Keratinocyte (primary cell): ENCODE results near the gene NCOA3.

Experiments used
- EZH2 ChIP-seq: IDR thresholded peaks from one replicate; pipeline ENCODE4 v1.6.1; 2012; ENCODE audit warnings: inconsistent platforms, mild to moderate bottlenecking, low read length, moderate library complexity
- TF ChIP-seq, protein P1 (sequence below), 3 experiments: IDR thresholded peaks in 1 of 3; conservative IDR thresholded peaks in 1 of 3; optimal IDR thresholded peaks in 1 of 3; 2 replicates in 2 of 3; 3 replicates in 1 of 3; pipeline versions ENCODE3 to v1.5.1; 2011; ENCODE audit warnings: low read length in 3 of 3, mild to moderate bottlenecking in 3 of 3, moderate library complexity in 2 of 3, control low read depth in 1 of 3, inconsistent platforms in 1 of 3; ENCODE audit not compliant: insufficient read depth in 2 of 3; ENCODE audit errors: extremely low read depth in 1 of 3

GRCh38 chr20:47546184-47547033, 44.7 kb downstream of the NCOA3 start:
- TF ChIP-seq, protein P1, sequence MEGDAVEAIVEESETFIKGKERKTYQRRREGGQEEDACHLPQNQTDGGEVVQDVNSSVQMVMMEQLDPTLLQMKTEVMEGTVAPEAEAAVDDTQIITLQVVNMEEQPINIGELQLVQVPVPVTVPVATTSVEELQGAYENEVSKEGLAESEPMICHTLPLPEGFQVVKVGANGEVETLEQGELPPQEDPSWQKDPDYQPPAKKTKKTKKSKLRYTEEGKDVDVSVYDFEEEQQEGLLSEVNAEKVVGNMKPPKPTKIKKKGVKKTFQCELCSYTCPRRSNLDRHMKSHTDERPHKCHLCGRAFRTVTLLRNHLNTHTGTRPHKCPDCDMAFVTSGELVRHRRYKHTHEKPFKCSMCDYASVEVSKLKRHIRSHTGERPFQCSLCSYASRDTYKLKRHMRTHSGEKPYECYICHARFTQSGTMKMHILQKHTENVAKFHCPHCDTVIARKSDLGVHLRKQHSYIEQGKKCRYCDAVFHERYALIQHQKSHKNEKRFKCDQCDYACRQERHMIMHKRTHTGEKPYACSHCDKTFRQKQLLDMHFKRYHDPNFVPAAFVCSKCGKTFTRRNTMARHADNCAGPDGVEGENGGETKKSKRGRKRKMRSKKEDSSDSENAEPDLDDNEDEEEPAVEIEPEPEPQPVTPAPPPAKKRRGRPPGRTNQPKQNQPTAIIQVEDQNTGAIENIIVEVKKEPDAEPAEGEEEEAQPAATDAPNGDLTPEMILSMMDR (optimal IDR thresholded peaks at IDR 0.05 in 1 of 3, IDR thresholded peaks at IDR 0.05 in 1 of 3, conservative IDR thresholded peaks at IDR 0.05 in 1 of 3; ENCODE audit: extremely low read depth in 1 of 3, insufficient read depth in 2 of 3, low read length in 3 of 3), result no peak
- TF ChIP-seq EZH2, result no peak
